HG02852 (cell line): ENCODE measurements around the gene CREG1.
"Not testable (repeated sequence)": the region's sequence is repeated elsewhere in the genome, so short reads cannot be mapped to it uniquely, and the experiment has no call there.

Experiments
- ATAC-seq: cut with Tn5 transposase; IDR thresholded peaks from one replicate; pipeline ENCODE4 v1.9.1; 2021; ENCODE audit warnings: mild to moderate bottlenecking, moderate library complexity; ENCODE audit not compliant: unreplicated experiment

Gene CREG1

DNA sequence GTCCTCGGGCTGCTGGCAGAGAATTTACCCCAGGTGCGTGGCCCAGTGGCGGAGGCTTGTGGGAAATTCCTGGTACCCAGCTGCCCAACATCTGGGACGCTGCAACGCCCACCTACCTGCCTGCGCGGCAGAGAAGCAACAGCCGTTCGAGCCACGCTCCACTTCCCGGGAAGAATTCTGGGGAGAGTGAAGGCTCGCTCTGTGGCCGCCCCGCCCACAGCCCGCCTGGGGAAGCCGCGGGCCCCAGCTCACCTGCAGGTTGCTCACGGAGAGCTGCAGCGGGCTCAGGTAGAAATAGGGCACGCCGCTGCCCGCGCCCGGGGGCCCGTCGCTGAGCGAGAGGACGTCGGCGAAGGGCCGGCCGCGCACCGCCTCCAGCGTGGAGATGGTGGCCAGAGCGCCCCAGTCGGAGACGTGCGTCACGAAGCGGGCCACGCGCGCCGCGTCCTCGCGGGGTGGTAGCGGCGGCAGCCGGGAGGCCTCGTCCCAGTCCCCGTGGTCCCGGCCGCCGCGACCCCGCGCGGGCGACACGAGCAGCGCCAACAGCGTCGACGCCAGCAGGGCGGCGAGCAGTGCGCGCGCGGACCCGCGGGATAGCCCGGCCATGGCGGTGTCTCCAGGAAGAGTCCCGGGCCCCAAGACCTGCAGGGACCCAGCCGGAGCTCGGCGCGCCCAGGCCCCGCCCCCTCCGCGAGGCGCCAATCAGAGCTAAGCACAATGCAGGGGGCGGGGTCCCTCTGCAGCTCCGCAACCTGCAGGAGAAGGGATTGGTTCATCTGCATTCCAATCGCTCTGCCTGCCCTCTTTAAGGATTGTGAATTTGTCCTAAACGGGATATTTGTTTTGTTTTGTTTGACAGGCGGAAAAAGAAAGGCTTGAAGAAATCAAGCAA, at the start of gene CREG1:
TSS of gene CREG1 (minus strand) at position 627 of the 892 bp plus-strand sequence.
- peak; percentile 98 for ATAC-seq

DNA sequence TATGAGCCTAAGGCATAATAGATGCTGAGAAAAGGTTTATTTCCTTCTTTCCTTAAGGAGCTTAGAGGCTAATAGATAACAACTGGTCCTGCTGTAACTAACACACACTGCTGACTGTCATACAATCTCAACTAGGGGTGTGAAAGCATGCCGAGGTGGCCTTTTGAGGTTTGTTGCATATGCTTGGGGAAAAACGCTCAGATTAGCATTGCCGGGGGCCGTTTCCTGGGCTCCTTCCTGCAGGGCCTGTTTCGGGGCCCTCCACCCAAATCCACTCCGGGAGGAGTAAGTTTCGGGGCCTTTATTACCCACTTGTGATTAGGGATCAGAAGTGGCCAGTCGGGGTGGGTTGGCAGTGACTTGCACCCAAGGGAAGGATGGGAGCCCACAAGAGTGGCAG, 49.3 kb upstream of the CREG1 start:
- ATAC-seq = no peak

DNA sequence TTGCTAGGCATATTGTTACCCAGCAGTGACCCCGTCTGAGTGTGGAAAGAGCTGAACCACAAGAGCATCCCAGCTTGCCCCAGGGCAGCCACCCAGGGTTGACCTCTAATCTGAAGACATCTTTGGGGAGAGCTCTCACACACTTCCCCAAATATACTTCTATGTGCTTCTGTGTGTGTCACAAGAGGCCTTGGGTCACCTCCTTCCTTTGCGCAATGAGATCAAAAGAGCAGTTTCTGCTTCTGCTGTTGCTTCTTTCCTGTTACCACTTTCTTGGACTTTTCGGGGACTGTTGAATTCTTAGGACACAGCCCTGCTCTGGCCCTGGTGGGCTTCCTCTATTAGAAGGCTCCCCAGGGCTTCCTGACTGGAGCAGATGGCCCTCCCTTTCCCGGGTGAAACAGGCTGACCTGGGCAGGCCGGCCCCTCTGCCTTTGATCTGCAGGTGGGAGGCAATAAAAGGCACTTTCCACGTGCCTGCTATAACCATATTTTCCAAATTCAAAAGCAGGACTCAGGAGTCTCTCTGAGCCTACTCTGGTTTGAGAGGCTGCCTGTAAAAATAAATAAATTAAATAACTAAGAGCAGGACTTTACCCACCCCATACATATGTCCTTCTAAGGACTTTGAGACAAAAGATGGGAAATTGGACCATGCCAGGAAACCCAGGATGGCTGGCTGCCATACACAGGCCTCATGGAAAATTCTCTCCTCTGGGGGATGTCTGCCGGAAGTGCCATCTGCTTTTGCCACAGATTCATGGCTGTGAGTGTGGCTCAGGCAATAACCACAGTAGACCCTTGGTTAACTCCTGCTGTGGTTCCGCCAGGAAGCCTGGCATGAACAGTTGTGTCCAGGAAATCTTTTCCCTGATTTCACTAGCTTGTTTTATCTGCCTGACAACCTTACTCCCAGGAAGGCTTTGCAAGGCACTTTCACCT, 48.2 kb upstream of the CREG1 start:
- no peak for ATAC-seq

DNA sequence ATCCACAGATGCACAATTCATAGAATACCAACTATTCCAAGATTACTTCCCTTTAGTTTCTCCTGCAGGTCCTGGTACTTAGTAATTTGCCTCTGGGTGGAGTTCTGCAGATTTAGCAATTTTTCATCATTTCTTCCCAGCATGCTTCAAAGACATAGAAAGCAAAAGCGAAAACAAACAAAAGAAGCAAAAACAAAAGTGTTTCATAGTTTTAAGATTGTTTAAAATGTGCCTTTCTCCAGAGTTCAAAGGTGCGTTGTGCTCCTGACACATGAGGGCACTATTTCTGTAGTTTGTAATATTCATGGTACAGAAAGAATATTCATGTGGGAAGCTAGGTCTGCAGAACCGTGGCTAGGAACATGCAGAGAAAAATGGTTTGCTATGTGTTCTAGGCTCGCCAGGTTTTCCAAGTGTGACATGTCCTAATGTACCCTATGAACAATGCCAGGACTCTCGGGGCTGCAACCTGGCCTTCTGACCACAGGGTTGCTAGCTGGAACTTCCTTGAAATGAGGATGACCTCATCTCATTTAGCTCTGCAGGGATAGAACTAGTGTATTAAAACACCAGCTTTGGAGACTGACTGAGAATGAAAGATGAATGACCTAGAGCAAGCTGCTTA, 46.5 kb upstream of the CREG1 start:
- ATAC-seq = peak; percentile 62

DNA sequence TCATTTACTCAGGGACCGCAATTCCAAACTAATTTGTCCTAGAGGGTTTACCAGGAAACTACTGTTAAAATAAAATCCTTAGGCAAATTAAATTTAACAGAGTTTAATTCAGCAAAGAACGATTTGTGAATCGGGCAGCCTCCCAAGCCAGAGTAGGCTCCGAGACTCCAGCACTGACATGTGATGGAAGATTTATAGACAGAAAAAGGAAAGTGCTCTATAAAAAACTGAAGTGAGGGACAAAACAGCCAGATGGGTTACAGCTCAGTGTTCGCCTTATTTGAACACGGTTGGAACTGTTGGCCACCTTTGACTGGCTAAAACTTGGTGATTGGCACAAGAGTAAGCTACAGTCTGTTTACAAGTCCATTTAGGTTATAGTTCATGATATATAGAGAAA, 41.3 kb upstream of the CREG1 start:
- ATAC-seq = no peak

DNA sequence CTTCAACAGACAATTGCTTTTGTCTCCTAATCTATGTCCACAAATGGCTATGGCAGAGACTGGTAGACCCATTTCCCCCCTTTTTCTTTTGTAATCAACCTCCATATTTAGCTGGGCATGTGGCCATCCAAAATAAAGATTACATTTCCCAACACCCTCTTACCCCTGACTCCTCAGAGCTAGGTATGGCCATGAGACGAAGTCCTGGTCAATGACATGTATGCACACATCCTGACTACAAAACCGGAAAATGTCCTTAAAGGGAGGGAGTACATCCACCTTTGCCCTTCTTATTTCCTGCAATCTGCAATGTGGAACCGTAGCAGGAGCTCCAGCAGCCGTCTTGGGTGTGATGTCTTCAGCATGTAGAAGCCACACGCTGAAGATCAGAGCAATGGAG, 40.3 kb upstream of the CREG1 start:
- no peak for ATAC-seq

DNA sequence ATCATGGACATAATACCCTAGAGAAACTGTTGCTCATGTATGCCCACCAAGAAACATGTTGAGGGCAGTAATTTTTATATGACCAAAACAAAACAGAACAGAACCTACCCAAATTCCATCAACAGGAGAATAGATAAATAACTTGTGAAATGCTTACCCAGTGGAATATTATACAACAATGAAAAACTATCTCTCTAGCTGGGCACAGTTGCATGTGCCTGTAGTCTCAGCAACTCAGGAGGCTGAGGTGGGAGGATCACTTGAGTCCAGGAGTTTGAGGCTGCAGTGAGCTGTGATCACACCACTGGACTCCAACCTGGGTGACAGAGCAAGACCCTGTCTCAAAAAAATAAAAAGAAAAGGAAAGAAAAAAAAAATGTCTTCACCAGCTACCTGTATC, 38.9 kb upstream of the CREG1 start:
- ATAC-seq = no peak

DNA sequence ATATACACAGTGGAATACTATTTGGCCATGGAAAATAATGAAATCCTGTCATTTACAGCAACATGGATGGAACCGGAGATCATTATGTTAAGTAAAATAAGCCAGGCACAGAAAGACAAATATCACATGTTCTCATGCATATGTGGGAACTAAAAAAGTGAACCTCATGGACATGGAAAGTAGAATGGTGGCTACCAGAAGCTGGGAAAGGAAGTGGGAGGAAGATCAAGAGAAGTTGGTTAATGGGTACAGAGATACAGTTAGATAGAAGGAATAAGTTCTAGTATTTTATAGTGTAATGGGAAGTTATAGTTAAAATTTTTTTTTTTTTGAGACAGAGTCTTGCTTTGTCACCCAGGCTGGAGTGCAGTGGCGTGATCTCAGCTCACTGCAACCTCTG, 34.8 kb upstream of the CREG1 start:
- ATAC-seq = no peak

DNA sequence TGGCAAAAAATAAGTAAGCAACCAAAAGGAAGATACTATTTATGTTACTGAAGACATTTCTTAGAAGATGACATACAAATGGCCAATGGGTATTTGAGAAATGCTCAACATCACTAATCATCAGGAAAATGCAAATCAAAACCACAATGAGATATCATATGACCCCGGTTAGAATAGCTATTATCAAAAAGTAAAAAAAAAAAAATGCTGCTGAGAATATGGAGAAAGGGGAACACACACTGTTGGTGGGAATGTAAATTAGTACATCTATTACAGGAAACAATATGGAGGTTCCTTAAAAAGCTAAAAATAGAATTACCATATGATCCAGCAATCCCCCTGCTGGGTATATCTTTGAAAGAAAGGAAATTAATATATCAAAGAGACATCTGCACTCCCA, 34.3 kb upstream of the CREG1 start:
- no peak for ATAC-seq

DNA sequence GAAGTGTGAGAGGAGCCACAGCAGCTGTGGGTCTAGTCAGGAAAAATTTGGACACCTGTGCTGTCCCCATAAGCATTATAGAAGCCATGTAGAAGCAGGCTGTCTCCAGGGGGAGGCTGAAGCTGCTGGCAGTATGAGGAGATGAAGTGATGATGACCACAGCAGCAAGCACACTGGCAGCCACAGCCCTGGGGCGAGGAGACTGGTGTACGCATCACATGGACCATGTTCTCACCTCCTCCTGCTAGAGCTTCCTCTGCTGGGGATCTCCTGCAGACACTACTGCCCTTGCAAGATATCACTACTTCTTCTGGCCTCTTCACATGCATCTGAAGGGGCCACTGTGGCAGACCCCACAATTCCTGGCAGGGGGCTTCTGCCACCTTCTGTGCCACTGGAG, 33.8 kb upstream of the CREG1 start:
- ATAC-seq = no peak

DNA sequence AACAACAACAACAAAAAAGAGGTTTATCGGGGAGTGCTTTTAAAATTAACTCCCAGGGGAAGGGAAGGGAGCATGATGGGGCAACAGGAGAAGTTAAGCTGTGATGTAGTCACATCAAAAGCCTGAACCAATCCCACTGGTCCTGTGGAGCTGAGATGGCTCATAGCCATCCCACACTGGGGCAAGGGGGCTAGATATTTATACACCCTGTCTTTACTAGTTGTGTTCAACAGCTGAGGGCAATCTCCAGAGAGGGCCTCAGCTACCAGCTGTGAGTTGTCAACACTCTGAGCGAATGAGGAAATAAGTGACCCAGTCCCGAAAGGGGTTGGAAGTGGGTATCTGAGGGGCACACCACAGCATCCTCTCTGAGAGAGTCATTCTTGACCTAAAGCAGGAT, 31.0 kb upstream of the CREG1 start:
- ATAC-seq = no peak

DNA sequence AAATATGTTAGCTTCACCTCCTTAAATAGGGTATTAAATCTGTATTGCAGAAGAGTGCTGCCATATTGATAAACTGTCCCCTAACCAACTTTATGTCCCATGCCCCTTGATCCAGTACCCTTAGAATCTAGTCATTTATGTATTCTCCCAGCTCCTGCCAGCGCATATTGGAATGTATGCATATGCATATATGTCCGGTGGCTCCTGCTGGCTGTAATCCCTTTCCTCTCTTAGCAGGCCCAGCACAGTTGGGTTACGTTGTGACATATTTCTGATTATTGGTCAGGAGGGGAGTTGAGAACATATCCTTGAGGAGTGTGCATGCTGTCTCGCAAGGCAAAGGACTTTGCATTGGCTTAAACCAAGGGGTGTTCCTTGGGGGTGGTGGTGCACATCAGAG, 29.2 kb upstream of the CREG1 start:
- ATAC-seq = no peak

DNA sequence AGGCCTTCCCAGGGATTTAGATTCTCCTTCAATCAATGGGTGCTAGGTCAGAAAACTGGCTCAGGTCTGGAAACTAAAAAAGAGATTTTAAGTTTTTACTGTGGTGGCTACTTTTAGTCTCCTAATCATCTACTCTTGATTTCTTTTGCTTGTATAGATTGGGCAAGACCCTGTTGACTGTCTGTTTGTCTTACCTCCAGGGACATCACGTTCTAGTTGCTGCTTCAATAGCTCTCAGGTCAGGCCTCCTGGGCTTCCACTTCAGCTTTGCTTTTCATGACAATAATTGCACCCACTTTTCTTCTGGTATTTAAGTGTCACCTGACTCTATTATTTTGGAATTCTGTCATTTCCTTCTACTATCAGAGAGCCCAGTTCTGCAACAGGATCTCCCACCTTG, 28.5 kb upstream of the CREG1 start:
- ATAC-seq = no peak

DNA sequence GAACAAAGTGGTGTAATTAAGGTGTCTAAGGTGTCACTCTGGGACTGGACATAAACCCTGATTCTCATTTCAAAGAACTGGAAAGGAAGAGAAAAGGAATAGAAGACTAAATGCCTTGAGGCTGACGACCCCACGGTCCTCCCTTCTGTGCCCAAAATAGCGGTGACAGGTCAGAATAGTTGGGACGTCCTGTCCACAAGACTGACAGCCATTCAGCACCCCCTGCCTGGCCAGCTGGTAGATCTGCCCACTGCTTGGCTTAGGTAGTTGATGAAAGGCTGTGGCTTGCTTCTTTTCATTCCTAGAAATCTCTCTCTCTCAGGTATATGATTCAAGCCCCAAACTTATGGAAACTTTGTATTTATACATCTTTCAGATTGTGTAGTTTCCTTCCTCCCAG, 26.4 kb upstream of the CREG1 start:
- ATAC-seq = no peak

DNA sequence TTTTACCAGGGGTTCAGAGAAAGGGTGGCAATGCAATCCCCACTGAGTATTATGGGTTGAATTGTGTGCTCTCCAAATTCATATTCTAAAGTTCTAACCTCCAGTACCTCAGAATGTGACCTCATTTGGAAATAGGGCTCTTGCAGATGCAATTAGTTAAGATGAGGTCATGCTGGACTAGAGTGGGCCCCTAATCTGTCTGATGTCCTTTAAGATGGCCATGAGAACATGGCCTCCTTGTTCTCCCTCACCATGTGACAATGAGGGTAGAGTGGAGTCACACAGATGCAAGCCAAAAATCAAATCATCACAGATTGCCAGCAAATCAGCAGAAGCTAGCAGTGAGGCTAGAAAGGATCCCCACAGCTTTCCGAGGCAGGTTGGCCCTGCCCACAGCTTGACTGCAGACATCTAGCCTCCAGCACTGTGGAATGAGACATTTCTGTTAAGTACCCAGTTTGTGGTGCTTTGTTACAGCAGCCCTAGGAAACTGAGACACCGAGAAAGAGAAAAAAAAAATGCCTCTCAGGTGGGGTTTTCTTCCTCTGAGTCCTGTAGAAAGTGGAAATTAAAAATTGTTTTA, 25.5 kb upstream of the CREG1 start:
- ATAC-seq = no peak

DNA sequence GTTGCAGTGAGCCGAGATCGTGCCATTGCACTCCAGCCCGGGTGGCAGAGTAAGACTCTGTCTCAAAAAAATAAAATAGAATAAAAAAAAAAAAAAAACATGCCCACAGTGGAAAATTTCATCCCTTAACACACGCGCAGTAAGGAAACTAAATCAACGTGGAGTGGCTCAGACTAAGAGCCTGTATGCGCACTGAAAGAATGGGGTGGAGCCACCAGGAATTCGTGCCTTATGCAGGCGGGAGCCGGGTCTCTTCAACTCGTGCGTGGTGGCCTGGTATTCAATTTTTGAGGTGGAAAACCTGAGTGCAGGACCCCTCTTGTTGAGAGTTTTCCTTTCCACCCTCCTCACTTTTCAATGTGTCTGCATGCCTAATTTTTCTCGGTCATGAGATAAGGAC, 22.1 kb upstream of the CREG1 start:
- ATAC-seq = no peak

DNA sequence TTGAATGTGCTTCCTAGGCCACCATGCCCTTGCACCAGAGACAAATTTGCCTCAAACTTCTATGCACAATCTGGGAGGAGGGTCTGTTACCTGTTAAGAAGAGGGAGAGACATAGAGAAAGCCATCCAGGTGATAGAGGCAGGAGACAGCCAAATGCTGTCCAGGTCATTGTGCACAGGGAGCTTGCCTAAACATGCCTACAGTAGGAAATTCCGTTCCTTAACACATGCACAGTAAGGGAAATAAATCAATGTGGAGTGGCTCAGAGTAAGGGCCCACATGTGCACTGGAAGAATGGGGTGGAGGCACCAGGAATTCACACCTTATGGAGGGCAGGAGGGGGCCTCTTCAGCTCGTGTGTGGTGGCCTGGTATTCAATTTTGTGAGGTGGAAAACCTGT, 19.5 kb upstream of the CREG1 start:
- no peak for ATAC-seq

DNA sequence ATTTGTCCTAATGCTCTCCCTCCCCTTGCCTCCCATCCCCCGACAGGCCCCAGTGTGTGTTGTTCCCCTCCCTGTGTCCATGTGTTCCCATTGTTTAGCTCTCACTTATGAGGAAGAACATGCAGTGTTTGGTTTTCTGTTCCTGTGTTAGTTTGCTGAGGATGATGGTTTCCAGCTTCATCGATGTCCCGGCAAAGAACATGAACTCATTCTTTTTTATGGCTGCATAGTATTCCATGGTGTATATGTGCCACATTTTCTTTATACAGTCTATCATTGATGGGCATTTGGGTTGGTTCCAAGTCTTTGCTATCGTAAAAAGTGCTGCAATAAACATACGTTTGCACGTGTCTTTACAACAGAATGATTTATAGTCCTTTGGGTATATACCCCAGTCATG, 17.1 kb upstream of the CREG1 start:
- ATAC-seq = not testable (repeated sequence)

DNA sequence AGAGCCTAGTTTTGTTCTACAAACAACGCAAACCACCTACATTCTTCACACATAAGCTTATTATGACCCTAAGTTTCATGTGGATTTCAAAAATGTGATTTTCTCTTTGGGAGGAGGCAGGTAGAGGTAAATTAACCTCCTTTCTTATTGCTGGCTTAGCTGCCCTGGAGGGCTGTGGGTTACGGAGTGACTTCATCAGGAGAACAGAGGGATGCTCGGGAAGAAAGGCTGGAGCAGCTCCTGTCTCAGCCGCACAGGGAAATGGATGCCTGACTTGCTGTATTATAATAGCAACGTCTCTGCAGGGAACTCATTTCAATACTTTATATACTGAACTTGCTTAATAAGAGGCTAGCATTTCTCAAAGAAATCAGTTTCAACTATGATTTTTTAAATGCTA, 14.1 kb upstream of the CREG1 start:
- ATAC-seq = no peak

DNA sequence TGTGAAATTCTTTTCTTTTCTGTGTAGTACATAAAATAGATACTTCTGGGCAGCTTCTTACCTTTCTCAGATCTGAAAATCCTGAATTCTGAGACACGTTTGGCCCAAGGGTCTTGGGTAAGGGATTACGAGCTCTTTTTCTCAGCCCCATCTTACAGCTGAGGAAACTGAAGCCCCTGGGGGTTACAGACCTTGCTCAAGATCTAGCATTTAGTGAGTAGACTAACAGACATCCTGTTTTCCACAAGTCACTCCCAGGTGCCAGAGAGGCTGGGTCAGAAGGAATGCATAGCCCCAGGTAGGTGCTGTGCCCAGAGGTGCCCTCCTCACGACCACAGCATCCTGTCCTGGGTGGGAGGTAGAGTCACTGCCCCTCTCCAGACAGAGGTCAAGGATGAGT, 13.2 kb upstream of the CREG1 start:
- ATAC-seq = no peak

DNA sequence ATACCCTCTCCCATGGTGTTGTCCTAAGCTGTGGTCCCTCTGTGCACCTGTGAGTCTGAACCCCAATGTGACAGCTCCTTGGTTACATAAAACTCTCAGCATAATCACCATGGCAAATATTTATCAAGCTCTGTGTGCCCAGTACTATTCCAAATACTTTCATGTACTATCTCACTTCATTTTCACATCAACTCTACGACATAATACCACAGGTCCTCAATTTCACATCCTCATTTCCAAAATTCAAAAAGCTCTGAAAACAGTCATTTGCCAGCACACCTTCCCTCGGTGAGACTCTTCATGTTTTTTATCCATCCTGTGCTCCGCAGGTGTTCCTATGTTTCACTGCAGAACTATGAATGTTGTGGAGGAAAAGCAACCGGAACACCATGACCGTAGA, 12.4 kb upstream of the CREG1 start:
- no peak for ATAC-seq
